Cardiac fibroblast (primary cell): ENCODE measurements around the gene SFN.
A peak's percentile ranks its signal among the peaks of the same experiment; 100 is the strongest.

Experiments used
- DNase-seq, 2 donors: peaks; one replicate each; pipeline versions ENCODE4 v3.0.0 to v3.0.0-alpha.2; 2010; ENCODE audit warnings: low read depth in 2 of 2
- H3K4me3 ChIP-seq, 2 donors: replicated peaks in 1 of 2; 1 replicate in 1 of 2; 2 replicates in 1 of 2; pipeline ENCODE4 v1.5.1; 2011; ENCODE audit warnings: low read depth in 2 of 2, low read length in 2 of 2, mild to moderate bottlenecking in 2 of 2, moderate library complexity in 1 of 2
- TF ChIP-seq, protein P1 (sequence below): IDR thresholded peaks from one replicate; pipeline ENCODE4 v1.5.1; 2011; ENCODE audit warnings: low read depth, mild to moderate bottlenecking, low read length, inconsistent platforms

Gene SFN

DNA sequence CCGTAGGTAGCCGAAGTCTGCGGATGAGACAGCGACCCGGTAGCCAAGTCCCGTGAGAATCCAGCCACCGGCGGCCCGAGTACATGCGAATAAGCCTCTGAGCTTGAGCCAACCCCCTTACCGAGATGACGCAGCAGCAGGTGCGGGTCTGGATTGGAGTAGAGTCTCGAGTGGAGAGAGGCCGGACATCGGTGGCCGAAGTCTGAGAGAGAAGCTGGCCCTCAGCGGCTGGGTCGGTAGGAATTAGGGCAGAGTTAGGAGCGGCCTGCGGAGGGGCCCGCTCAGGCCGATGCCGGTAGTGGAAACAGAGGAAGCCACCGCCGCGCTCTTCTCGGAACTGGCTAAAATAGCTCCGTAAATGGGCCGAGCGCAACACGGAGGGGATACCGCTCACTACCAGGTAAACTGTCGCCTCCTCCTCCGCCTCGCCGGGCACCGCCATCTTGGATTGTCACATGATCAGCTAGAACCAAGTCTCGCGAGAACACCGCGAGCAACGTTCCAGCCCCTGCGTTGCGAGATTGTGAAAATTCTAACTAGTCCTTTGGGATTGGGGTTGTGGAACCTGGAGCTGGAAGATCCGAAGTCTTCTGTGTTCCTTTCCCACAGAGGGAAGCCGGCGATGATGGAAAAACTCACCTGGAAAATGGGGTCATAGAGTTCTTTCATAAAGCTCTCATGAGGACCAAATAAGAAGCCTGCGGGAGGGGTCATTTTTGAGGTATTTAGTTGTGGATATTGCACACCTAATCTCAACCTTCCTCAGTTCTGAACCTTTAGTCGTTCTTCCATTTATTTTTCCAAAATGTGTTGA lies 37.3 kb downstream of the SFN start, which contains the start of gene GPATCH3:
Gene GPATCH3, minus strand, starts transcription at position 467 of the 814 bp plus-strand sequence. Its CDS starts 25 bp downstream, at position 442.
- DNase-seq, result peak; percentile 96 to 97
- H3K4me3 ChIP-seq, result peak within 1 kb of the TSS; percentile 94 to 98
- TF ChIP-seq, protein P1, sequence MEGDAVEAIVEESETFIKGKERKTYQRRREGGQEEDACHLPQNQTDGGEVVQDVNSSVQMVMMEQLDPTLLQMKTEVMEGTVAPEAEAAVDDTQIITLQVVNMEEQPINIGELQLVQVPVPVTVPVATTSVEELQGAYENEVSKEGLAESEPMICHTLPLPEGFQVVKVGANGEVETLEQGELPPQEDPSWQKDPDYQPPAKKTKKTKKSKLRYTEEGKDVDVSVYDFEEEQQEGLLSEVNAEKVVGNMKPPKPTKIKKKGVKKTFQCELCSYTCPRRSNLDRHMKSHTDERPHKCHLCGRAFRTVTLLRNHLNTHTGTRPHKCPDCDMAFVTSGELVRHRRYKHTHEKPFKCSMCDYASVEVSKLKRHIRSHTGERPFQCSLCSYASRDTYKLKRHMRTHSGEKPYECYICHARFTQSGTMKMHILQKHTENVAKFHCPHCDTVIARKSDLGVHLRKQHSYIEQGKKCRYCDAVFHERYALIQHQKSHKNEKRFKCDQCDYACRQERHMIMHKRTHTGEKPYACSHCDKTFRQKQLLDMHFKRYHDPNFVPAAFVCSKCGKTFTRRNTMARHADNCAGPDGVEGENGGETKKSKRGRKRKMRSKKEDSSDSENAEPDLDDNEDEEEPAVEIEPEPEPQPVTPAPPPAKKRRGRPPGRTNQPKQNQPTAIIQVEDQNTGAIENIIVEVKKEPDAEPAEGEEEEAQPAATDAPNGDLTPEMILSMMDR, result no peak

DNA sequence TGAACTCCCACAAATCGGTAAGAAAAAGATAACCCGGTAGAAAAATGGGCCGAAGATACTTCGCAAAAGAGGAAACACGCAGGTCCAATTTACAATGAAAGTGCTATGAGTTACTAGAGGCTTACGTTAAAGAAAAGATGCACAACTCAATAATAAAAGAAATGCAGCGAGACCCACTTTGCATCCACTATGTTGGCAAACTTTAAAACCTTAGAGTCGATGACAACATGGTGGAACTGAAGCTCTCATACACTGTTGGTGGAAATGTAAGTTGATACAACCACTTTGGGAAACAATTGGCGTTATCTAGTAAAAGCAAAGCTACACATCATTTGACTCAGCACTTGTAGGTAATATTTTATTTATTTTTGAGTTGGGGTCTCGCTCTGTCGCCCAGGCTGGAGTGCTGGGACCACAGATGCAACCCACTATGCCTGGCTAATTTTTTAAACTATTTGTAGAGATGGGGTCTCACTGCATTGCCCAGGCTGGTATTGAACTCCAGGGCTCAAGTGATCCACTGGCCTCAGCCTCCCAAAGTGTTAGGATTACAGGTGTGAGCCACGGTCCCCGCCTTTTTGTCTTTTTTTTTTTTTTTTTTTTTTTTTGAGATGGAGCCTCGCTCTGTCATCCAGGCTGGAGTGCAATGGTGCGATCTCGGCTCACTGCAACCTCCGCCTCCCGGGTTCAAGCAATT lies 38.0 kb downstream of the SFN start:
- TF ChIP-seq, protein P1, result no peak
- peak overlapping the region; percentile 94 to 98 for H3K4me3 ChIP-seq

DNA sequence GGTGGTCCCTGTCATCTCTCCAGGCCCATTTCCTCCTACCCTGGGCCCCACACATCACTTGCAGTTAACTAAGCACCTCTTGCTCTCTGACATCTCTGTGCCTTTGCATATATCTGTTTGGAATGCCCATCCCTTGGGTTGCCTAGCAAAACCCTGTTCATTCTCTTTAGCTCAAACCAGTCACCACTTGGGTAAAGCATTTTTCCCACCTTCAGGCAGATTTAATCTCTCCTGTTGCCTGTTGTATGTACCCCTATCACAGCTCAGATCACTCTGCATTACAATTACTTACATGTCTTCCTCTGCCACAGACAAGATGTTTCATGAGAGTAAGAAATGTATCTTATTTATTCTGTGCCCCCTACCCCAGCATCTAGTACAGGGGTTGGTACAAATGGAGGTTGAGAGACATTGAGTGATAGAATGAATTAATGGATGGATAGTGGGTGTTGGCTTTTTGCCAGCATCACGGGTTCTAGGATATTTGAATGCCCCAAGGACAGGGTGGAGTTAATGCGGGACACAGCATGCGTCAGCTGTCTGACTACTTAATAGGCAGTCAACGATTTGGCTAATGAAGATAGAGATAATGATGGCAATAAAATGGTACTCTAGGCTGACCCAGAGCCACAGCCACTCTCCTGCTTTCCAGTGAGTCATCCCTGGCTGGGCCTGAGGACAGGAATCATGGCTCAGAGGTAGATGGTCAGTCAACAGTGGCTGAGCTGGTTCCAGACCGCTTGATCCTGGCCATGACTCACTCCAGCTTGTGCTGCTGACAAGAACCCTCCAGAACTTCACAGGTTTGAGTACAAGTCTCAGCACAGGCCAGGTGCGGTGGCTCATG lies 44.3 kb downstream of the SFN start:
- TF ChIP-seq, protein P1, result no peak
- DNase-seq, result peak; percentile 65 to 93
- H3K4me3 ChIP-seq, result no peak overlapping the region

More for the DNA sequence above, 38.0 kb downstream of the SFN start:
- DNase-seq, result no peak

DNA sequence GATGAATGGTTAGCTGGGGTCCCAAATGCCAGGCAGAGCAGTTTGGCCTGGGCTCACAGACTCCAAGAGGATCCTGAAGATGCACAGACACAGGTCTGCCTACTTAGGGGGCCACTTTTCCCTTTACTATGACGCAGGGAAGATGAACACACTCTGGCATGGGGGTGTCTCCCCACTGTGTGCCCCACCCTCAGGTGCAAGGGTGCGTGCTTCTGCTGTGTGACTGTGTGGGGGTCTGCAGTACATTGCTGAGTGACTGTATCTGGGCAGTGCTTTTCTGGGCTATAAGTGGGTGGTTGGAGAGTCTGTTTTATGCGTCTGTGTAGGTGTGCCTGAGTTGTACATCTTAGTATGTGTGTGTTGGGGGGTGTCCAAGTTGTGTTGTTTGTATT lies 47.0 kb downstream of the SFN start:
- H3K4me3 ChIP-seq, result no peak overlapping the region
- DNase-seq, result no peak
- TF ChIP-seq, protein P1, result no peak

DNA sequence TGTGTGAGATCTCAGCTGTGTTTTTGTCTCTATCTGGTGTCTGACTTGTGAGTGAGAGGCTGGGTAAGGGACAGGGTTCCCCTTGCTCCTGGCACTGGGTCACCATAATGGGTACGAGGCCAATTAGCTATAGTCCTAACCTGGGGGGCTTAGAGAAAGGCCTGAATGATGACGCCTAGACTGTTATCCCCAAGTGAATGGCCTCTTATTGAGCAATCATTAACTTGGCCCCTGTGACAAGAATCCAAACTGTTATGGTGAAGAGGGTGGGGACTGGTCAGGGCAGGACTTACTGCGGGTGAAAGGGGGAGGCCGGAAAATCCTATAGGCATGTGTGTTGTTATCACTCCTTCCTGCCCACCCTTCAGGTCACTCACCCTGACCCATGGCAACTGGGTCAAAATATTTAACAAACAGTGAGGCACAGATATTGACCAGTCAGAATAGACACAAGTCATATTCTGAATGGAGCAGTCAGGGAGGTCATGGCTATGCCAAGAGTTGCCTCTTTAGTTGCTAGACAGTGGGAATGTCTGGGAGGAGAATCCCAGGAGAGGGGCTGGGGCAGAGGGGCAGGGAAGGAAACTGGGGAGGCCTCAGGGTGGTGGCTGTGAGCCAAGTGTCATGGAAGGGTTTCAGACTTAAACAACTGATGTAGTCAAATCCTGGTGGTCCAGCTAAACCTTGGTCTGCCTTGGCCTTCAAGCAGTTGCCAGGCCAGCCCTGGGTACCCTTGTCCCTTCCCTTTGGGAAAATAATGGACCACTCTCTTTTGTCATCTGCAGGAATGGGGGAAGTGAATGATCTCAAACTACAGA lies 47.6 kb downstream of the SFN start:
- no peak for DNase-seq
- TF ChIP-seq, protein P1, result no peak
- H3K4me3 ChIP-seq, result no peak overlapping the region
